ENCODE measurements around the gene TMEM138.
A peak's percentile ranks its signal among the peaks of the same experiment; 100 is the strongest.
"Not testable (repeated sequence)": the region's sequence is repeated elsewhere in the genome, so short reads cannot be mapped to it uniquely, and the experiment has no call there.

Gene TMEM138

GRCh38 chr11:61380884-61381283 lies 18.7 kb downstream of the TMEM138 start:
- H3K79me2 ChIP-seq (ENCODE audit: control insufficient read depth, insufficient read depth, low read length), result no peaks in the 10 kb centered on the region
- H3K4me1 ChIP-seq (ENCODE audit: control insufficient read depth, low read depth, low read length), result no peaks in the 10 kb centered on the region
- no peaks in the 10 kb centered on the region for H3K79me1 ChIP-seq (ENCODE audit: low read length)
- no peak overlapping the region for H3K4ac ChIP-seq (ENCODE audit: low read depth, low read length)
- H4K5ac ChIP-seq (ENCODE audit: low read length), result no peak overlapping the region
- no peak overlapping the region for H4K8ac ChIP-seq (ENCODE audit: low read depth, low read length)
- no peak for DNase-seq
- no peak overlapping the region for H3K23ac ChIP-seq (ENCODE audit: low read length)
- H3K36me3 ChIP-seq (ENCODE audit: control insufficient read depth, insufficient read depth, low read length), result no peaks in the 10 kb centered on the region
- H3K9ac ChIP-seq (ENCODE audit: low read length), result no peak overlapping the region
- no peak overlapping the region for H2AK5ac ChIP-seq (ENCODE audit: low read length)
- no peak overlapping the region for H3K56ac ChIP-seq (ENCODE audit: low read length)
- no peak overlapping the region for H3K27ac ChIP-seq (ENCODE audit: low read depth, low read length)
- H3K27me3 ChIP-seq (ENCODE audit: insufficient read depth, low read length, poor library complexity), result no peaks in the 10 kb centered on the region
- no peak overlapping the region for H3K4me2 ChIP-seq (ENCODE audit: low read length)
- no peak overlapping the region for H3K18ac ChIP-seq (ENCODE audit: low read length)
- 100% methylated on average over 2 of the region's 9 CpGs for WGBS (ENCODE audit: extremely low coverage, insufficient coverage, low lambda C conversion rate)
- no peak overlapping the region for H3K4me3 ChIP-seq (ENCODE audit: low read length)
- H2BK15ac ChIP-seq (replicated peaks; ENCODE audit: low read depth), result no peak overlapping the region
- no peak overlapping the region for H2BK5ac ChIP-seq (ENCODE audit: low read length)
- H2BK120ac ChIP-seq (ENCODE audit: low read depth, low read length), result no peak overlapping the region

DNA sequence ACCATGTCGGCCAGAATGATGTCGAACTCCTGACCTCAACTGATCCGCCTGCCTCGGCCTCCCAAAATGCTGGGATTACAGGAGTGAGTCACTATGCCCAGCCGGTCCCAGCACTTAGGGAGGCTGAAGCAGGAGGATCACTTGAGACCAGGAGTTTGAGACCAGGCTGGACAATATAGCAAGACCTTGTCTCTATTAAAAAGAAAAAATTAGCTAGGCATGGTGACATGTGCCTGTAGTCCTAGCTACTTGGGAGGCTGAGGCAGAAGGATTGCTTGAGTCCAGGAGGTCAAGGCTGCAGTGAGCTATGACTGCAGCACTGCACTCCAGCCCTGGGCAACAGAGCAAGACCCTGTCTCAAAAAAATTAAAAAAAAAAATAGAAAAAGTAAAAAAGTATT lies 21.7 kb downstream of the TMEM138 start:
- DNase-seq; H3K79me2 ChIP-seq (ENCODE audit: control insufficient read depth, insufficient read depth, low read length); H4K8ac ChIP-seq (ENCODE audit: low read depth, low read length); H3K27me3 ChIP-seq (ENCODE audit: insufficient read depth, low read length, poor library complexity); H3K36me3 ChIP-seq (ENCODE audit: control insufficient read depth, insufficient read depth, low read length); H2AK5ac ChIP-seq (ENCODE audit: low read length); H3K27ac ChIP-seq (ENCODE audit: low read depth, low read length); H3K4ac ChIP-seq (ENCODE audit: low read depth, low read length); H2BK15ac ChIP-seq (replicated peaks; ENCODE audit: low read depth); H3K56ac ChIP-seq (ENCODE audit: low read length); H3K79me1 ChIP-seq (ENCODE audit: low read length); H3K23ac ChIP-seq (ENCODE audit: low read length); H3K9ac ChIP-seq (ENCODE audit: low read length); H3K18ac ChIP-seq (ENCODE audit: low read length); H4K5ac ChIP-seq (ENCODE audit: low read length); H3K4me1 ChIP-seq (ENCODE audit: control insufficient read depth, low read depth, low read length); H3K4me3 ChIP-seq (ENCODE audit: low read length); H3K4me2 ChIP-seq (ENCODE audit: low read length); H2BK5ac ChIP-seq (ENCODE audit: low read length); H2BK120ac ChIP-seq (ENCODE audit: low read depth, low read length): not testable (repeated sequence)
- WGBS (ENCODE audit: extremely low coverage, insufficient coverage, low lambda C conversion rate), result no CpG with 5 or more reads among the region's 5 CpGs

DNA sequence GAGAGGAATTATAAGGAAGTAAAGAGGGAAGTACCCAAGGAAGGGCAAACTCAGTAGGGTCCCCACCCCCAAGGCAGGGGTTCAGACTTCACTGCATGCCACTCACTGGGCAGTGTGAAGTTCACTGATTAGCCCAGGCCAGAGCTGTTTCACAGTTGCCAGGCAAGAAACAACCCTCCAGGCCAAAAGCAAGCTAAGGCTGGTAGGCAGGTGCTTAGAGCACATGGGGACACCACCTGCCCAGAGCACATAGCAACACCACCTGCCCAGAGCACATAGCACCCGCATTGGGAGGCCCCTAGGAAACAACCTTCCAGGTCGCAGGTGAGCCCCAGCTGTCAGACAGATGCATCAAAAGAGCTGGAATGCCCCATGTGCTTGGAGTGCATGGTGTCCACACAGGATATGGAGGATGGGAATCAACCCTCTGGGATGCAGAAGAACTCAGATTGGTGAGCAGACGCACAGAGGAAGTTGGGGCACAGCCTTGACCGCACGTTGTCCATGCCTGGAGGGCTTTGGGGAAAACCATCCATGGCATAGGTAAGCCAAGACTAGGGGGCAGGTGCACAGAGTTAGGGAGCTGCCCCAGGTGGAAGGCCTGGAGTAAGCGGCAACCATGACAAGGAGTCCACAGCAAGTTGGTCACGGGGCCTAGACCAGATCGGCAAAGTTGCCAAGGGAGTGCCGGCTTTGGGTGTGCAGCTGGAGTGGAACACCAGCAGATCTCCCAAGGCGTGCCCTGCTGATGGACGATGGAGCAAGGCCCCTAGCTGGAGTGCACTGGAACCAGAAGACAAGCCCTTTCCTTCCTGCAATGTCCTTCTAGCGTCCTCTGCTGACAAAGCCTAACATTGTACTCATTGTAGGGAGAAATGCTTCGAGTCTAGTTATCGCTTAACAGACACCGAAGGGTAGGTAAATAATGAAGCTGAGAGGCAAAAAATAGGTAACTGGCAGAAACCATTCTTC lies 22.4 kb downstream of the TMEM138 start:
- Histone ChIP-seq H3K4me1 (ENCODE audit: control insufficient read depth, low read depth, low read length) (no peaks in the 10 kb centered on the region), H3K4ac (ENCODE audit: low read depth, low read length) (no peak overlapping the region), H3K79me1 (ENCODE audit: low read length) (no peaks in the 10 kb centered on the region), H2BK5ac (ENCODE audit: low read length) (no peak overlapping the region), H3K56ac (ENCODE audit: low read length) (no peak overlapping the region), H2BK15ac (replicated peaks; ENCODE audit: low read depth) (no peak overlapping the region), H3K9ac (ENCODE audit: low read length) (no peak overlapping the region), H2AK5ac (ENCODE audit: low read length) (no peak overlapping the region), H3K79me2 (ENCODE audit: control insufficient read depth, insufficient read depth, low read length) (no peaks in the 10 kb centered on the region), H3K18ac (ENCODE audit: low read length) (no peak overlapping the region), H3K36me3 (ENCODE audit: control insufficient read depth, insufficient read depth, low read length) (no peaks in the 10 kb centered on the region), H3K27ac (ENCODE audit: low read depth, low read length) (no peak overlapping the region), H3K23ac (ENCODE audit: low read length) (no peak overlapping the region), H4K8ac (ENCODE audit: low read depth, low read length) (no peak overlapping the region), H3K4me3 (ENCODE audit: low read length) (no peak overlapping the region), H4K5ac (ENCODE audit: low read length) (no peak overlapping the region), H2BK120ac (ENCODE audit: low read depth, low read length) (no peak overlapping the region), H3K27me3 (ENCODE audit: insufficient read depth, low read length, poor library complexity) (no peaks in the 10 kb centered on the region), H3K4me2 (ENCODE audit: low read length) (no peak overlapping the region)
- peak; percentile 70 for DNase-seq
- no CpG with 5 or more reads among the region's 15 CpGs for WGBS (ENCODE audit: extremely low coverage, insufficient coverage, low lambda C conversion rate)

- Histone ChIP-seq H3K27me3 (ENCODE audit: insufficient read depth, low read length, poor library complexity) (no peaks in the 10 kb centered on the region), H2BK120ac (ENCODE audit: low read depth, low read length) (no peak overlapping the region), H3K79me2 (ENCODE audit: control insufficient read depth, insufficient read depth, low read length) (no peaks in the 10 kb centered on the region), H3K79me1 (ENCODE audit: low read length) (no peaks in the 10 kb centered on the region), H3K9ac (ENCODE audit: low read length) (no peak overlapping the region), H3K18ac (ENCODE audit: low read length) (no peak overlapping the region), H2BK5ac (ENCODE audit: low read length) (no peak overlapping the region), H3K56ac (ENCODE audit: low read length) (no peak overlapping the region), H3K36me3 (ENCODE audit: control insufficient read depth, insufficient read depth, low read length) (no peaks in the 10 kb centered on the region), H2BK15ac (replicated peaks; ENCODE audit: low read depth) (no peak overlapping the region), H3K4me2 (ENCODE audit: low read length) (no peak overlapping the region), H3K4me1 (ENCODE audit: control insufficient read depth, low read depth, low read length) (peaks cover 2% of the 10 kb centered on the region), H3K23ac (ENCODE audit: low read length) (no peak overlapping the region), H3K27ac (ENCODE audit: low read depth, low read length) (no peak overlapping the region), H3K4me3 (ENCODE audit: low read length) (no peak overlapping the region), H3K4ac (ENCODE audit: low read depth, low read length) (no peak overlapping the region), H4K5ac (ENCODE audit: low read length) (no peak overlapping the region), H4K8ac (ENCODE audit: low read depth, low read length) (no peak overlapping the region), H2AK5ac (ENCODE audit: low read length) (no peak overlapping the region)
- WGBS (ENCODE audit: extremely low coverage, insufficient coverage, low lambda C conversion rate), result no CpG with 5 or more reads among the region's 1 CpG
- DNase-seq, result no peak
Measured at GRCh38 chr11:61390161-61390560, 28.0 kb downstream of the TMEM138 start.

DNA sequence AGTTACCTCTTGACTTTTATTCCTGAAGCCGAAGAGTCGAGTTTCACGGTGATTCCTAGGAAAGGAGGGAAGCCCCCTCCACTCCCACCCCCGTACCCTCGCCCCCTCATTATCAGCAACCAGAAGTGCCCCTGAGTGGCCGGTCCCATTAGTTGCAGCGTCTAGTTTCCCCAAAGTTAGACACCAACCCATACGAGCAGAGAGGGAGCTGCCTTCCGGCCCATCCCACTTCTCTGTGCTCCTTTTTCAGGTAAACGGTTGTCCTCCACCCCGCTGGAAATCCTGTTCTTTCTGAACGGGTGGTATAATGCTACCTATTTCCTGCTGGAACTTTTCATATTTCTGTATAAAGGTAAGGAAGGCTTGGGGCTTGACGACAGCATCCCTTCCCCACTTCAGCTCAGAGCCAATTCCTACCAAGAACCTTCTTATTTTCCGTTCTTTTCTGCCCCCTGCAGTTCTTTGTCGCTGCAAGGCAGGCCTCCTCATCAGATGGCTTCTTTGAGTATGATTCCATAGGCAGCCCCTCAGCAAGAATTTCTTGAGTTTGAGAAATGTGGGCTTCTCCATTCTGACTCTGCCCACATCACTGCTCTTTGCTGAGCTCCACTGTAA lies 30.9 kb downstream of the TMEM138 start:
- H3K36me3 ChIP-seq (ENCODE audit: control insufficient read depth, insufficient read depth, low read length), result no peaks in the 10 kb centered on the region
- H3K4me1 ChIP-seq (ENCODE audit: control insufficient read depth, low read depth, low read length), result peaks cover 2% of the 10 kb centered on the region
- DNase-seq, result peak; percentile 61
- H3K79me1 ChIP-seq (ENCODE audit: low read length), result no peaks in the 10 kb centered on the region
- H3K4me2 ChIP-seq (ENCODE audit: low read length), result peak overlapping the region; percentile 95
- H3K27me3 ChIP-seq (ENCODE audit: insufficient read depth, low read length, poor library complexity), result no peaks in the 10 kb centered on the region
- H4K5ac ChIP-seq (ENCODE audit: low read length), result no peak overlapping the region
- peak overlapping the region; percentile 76 for H3K4ac ChIP-seq (ENCODE audit: low read depth, low read length)
- H3K56ac ChIP-seq (ENCODE audit: low read length), result peak overlapping the region; percentile 91
- H4K8ac ChIP-seq (ENCODE audit: low read depth, low read length), result no peak overlapping the region
- no peaks in the 10 kb centered on the region for H3K79me2 ChIP-seq (ENCODE audit: control insufficient read depth, insufficient read depth, low read length)
- no peak overlapping the region for H2BK15ac ChIP-seq (replicated peaks; ENCODE audit: low read depth)
- WGBS (ENCODE audit: extremely low coverage, insufficient coverage, low lambda C conversion rate), result no CpG with 5 or more reads among the region's 15 CpGs
- no peak overlapping the region for H2BK5ac ChIP-seq (ENCODE audit: low read length)
- H3K27ac ChIP-seq (ENCODE audit: low read depth, low read length), result no peak overlapping the region
- H3K18ac ChIP-seq (ENCODE audit: low read length), result peak overlapping the region; percentile 42
- peak overlapping the region; percentile 81 for H3K4me3 ChIP-seq (ENCODE audit: low read length)
- H3K9ac ChIP-seq (ENCODE audit: low read length), result peak overlapping the region; percentile 88
- H3K23ac ChIP-seq (ENCODE audit: low read length), result no peak overlapping the region
- no peak overlapping the region for H2BK120ac ChIP-seq (ENCODE audit: low read depth, low read length)
- no peak overlapping the region for H2AK5ac ChIP-seq (ENCODE audit: low read length)
